Measurements from ENCODE around the gene AGBL1.

AGBL1 gene

DNA sequence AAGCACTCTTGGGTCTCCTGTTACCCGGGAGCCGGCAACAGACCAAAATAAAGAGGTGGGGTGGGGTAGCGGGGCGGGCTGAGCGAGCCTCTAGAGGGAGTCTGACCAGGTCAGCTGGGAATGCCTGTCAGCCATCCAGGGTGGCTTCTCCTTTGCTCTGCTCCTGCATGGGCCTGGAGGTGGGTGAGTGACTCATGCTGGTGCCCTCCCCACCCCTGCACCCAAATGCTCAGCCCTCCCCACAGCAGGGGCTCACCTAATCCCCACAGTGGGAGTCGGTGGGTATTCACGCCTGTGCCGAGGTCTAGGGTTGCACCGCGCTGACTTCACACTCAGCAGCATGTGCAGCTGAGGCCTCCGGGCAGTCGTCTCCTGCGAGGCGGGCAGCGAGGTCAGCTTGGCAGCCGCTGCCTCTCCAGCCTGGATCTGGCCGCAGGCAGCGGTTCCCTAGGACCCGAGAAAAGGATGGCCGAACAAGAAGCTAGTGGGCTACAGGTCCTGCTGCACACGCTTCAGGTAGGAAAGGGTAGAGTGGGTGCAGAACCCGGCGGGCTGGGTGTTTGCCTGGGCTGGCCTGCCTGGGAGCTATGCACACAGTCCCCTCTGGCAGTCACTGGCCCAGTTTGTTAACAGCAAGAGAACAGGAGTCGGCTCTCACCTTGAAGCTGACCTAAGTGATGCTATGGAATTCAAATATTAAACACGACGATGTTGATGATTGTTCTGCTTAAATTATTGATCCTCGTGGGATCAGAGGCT, at the start of gene AGBL1:
Gene AGBL1 (plus strand): TSS at position 364 of the 759 bp plus-strand sequence.
- no peak for DNase-seq (ENCODE audit: low read depth in 2 of 2)

DNA sequence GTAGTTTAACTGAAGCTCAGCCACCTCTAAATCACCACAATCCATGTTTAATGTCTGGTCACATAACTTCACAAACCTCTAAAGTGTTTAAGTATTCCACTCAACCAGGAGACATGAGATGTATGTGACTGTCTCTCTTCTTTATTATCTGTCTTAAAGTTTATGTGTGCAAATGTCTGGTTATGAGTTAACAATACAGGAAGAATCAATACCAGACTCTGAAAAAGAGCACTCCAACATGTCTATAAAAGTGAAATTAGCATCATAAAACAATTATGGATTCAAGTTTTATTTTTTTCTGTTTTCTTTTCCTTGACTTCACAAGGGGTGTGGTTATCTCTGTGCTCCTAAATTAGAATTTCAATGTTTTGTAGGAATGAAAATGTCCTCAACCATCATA, 44.8 kb upstream of the AGBL1 start:
- no peak for DNase-seq (ENCODE audit: low read depth in 2 of 2)

DNA sequence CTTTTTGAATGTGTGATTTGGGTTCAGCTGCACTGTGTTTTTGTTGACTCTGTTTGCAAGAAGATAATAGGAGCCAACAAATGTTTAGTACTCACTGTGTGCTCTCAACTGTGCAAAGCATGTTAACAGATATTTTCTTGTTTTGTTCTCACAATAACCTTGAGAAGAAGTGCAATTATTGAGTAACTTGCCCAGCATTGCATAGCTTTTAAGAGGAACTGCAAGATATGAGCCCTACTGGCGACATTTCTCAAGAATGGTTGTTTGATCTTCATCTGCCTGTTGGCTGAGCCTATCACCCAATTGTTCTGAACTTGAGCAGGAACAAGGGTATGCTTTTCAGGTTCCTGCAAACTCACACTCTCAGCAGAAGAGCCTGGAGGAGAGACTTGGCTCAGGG, 43.4 kb upstream of the AGBL1 start:
- no peak for DNase-seq (ENCODE audit: low read depth in 2 of 2)

DNA sequence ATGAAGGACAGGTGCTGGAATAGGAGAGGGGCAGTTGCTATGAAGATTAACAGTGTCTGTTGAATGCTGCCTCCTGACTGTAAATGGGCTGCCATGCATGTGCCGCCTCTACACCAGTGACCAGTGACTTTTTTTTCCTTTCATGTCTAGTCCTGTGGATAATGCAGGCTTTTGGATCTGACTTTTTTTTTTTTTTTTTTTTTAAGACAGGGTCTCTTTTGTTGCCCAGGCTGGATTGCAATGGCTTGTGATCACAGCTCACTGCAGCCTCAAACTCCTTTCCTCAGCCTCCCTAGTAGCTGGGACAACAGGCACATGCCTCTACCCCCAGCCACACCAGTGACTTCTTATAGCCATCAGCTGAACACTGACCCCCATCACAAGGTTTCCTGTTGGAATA, 41.2 kb upstream of the AGBL1 start:
- no peak for DNase-seq (ENCODE audit: low read depth in 2 of 2)

DNA sequence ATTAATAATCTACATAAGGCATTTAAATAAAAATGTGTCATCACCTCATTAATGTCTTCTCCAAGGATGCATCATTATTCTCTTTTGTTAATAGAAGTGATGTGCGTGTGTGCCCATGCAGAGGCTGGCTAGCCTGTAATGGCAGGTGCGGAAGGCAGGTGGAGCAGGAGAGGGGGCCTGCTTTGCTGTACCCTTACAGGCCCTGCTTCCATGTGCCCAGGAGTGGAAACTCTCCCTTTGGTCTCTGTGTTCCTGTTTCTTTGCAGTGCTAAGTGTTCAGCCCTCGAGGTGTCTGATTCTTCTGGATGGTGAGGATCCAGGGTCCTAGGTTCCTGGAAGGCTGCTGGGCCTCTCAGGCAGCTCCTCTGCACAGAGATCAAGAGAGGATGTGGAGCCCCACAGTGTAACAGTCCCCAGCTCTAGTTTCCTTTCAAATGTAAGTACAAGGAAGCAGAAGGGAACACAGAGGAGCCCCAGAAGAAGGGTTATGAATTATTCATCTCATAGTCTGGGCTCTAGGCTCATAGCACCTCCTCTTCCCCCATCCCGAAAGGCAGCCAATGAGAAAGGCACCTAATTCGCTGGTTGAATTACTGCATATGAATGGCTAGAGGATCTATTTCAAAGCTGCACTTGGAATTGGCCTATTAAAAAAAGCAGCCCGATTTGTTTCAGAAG, 39.2 kb upstream of the AGBL1 start:
- no peak for DNase-seq (ENCODE audit: low read depth in 2 of 2)

DNA sequence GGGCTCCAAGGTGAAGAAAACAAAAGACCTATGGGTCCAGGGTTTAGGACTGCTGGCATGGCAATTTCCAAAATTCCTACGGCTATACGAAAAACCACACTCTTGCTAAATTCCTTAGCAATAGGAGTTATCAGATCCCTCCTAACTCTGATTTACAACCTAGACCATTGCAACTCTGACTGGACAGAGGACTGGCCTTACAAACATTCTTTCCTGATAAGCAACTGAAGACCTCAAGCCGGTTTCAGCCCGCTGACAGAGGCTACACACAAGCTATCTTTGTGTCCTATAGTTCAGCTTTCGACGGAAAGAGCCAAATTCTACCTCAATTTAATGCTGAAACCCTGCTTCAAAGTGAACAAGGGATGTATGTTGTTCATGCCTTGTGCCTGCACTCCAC, 38.3 kb upstream of the AGBL1 start:
- no peak for DNase-seq (ENCODE audit: low read depth in 2 of 2)

DNA sequence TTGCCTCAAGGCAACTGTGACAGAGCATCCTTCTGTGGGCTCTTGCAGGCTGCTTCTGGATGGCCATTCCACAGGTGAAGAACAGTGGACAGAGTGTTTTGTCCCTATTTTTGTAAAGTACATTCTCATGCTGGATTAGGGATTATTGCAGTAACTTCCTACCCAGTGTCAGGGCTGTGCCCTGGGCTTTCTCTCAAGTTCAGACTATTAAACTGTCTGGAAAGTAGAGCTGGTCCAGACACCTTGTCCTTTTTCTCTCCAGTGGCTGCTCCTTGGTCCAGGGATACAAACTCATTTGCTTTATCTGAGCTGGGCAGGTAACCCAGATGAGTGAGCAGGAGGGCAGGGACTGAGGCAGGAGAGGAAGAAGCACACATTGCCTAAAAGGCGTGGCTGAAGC, 37.4 kb upstream of the AGBL1 start:
- DNase-seq (ENCODE audit: low read depth in 2 of 2), result no peak

DNA sequence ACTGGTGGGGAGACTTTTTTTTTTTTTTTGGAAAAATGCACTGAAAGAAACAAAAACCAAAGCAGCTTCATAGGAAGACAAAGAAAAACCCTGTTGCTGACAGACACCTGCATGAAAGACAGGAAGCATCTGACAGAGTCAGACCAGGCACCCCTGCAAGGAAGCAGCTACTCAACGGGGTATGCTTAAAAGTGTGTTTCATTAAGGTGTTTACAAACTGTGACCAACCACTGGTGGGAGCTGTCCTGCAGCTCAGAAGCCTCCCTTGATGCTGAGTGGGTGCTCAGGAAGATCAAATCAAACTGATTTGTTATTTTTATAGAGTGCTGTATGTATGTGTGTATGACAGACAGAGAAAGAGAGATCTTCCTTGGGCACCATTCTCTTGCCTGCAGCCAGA, 34.7 kb upstream of the AGBL1 start:
- DNase-seq (ENCODE audit: low read depth in 2 of 2), result no peak

DNA sequence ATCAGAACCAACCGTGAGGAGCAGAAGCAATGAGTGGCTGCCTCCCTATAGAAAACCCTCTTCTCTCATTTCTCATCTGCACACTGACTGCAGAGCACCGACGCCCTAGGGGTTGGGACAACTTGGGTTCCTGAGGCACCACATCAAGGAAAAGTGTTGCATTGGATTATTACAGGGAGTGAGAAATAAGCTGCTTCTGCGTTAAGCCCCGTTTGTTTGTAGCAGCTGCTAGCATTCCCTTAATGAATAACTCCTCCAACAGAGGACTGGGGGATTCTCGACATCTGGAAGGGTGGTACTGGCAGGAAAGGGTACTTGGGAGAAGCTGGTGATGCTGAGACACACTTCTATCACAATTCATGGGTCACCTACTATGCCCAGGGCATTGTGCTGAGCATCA, 25.3 kb upstream of the AGBL1 start:
- DNase-seq (ENCODE audit: low read depth in 2 of 2), result no peak

DNA sequence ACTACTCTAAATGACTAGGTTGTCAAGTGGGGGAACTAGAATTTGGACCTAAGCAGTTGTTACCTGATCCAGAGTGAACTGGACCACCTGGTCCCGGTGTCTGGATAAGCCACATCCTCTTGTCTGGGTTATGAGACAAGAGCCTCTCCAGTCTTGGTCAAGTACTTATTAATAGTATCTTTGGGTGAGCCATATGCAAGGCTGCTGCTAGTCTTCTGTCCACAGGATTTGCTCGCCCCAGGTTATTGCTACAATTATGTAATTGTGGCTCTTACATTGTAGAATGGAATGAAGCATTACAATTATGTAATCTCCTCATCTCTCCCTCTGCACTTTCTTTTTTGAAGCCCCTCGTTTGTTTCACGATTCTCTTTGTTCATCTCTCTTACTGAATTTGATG, 24.0 kb upstream of the AGBL1 start:
- DNase-seq (ENCODE audit: low read depth in 2 of 2), result no peak

DNA sequence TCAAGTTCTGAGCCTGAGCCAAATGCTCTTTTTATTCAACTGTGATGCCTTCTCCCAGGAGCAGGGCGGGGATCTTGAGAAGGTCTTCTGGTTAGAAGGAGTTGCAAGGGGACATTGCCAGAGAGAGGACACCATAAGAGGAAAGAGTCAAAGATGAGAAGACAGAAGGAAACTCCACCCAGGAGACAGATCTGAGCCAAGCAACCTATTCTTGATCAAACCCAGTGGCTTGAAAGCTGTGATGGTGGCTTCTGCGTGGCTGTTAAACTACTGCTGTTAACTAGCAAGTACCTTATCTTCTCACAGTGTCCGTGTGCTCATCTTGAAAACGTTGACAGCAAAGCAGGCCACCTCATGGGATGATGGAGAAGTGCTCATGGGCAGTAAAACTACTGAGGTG, 19.8 kb upstream of the AGBL1 start:
- DNase-seq (ENCODE audit: low read depth in 2 of 2), result no peak

DNA sequence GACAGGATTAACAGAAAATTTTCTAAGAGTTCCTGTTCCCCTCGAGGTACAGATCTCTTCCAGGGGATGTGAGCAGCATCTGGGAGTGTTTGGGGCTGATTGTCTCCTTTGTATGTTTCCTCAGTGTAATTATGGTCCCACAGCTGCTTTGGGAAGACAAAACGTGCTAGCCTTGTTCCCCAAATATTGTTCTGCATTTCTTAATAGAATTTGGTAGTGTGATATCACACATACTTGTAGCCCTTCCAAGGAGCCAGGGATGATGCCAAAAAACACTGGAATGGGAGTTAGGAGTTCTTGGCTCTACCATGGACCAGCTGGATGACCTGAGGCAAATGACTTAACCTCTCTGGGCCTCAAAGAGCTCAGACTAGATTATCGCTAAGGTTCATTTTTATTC, 19.0 kb upstream of the AGBL1 start:
- no peak for DNase-seq (ENCODE audit: low read depth in 2 of 2)

DNA sequence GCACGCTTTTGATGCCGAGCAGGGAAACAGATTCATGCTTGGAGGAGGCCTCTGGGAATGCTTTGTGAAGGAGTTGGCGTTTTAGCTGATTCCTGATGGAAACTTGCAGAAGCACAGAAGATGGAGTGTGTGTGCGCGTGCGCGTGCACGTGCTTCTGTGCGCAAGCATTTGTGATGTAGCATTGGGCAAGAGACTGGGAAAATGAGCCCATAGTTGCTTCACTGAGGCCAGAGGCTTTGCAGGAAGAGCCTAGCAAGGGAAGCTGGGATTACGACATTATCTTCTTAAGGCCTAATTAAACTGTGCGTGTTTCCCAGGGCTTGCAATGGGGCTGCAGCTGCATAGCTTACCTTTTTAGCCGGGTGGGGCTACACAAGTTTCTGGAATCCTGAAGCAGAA, 18.1 kb upstream of the AGBL1 start:
- DNase-seq (ENCODE audit: low read depth in 2 of 2), result no peak

DNA sequence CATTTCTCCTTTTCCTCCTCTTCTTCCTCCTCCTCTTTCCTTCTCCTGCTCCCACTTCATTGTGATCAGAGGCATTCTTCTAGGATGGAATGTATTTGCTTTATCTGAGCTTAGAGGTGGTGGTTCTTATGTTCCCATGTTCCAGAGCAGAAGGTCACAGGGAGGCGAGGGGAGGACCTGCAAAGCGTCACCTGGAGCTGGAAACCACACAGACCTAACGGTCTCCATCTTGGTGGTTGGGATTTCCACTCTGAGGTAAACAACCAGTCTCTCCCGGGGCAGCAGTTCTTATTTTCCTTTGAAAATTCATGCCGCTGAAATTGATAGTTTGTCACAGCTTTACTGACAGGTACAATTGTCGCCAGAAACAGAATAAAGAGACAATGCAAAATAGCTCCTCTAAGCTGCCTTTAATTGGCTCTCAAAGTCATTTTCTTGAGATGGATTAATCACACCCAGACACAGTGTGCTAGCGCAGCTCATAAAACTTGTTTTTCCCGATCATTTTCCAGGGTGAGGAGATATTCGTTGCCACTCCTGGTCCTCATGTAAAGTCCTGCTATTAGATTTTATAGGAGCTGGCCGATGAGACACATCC, 16.9 kb upstream of the AGBL1 start:
- DNase-seq (ENCODE audit: low read depth in 2 of 2), result no peak

DNA sequence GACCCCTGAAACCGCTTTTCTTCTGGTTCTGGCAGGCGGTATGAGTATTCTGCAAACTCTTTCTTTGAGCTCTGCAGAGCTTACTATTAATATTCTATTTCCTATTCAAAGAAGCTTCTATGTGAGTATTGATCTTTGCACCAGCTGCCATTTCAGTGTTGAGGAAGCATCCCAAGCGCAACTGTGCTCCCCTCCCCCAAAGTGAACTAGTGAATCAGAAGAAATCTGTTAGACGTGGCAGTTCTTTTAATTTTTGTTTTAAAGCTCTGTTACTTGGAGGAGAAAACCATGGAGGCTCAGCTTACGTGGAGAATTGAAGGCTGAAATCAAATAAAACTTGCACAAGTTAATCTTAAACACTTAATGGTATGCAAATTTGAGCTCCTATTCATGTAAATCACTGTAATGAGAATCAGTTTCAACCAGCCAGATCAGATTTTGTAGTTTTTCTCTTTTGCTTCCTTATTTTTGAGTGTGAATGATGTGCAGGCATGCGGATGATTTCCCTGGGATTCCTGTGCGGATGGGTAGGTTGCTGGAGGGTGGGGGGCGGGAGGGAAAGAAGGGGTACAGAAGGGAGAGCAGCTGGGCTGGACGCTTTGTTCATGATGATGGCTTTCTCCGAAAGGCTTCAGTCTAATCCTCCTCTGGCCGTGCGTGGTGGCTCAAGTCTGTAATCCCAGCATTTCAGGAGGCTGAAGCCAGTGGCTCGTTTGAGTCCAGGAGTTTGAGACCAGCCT, 16.1 kb upstream of the AGBL1 start:
- DNase-seq (ENCODE audit: low read depth in 2 of 2), result no peak

DNA sequence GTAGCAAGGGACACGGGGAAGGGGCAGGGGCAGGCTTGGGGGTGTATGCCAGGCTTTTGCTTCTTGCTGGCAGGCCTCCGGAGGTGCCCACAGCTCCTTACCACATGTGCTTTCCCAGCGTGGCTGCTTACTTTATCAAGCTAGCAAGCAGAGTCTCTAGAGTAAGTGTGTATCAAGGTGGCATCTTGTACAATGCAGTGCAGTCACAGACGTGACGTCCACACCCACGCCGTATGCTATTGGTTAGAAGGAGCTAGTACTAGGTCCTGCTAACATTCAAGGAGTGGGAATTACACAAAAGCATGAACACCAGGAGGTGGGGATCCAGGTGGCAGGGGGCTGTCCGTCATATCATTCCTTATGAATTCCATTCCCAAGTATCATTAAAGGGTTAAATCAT, 15.3 kb upstream of the AGBL1 start:
- no peak for DNase-seq (ENCODE audit: low read depth in 2 of 2)

DNA sequence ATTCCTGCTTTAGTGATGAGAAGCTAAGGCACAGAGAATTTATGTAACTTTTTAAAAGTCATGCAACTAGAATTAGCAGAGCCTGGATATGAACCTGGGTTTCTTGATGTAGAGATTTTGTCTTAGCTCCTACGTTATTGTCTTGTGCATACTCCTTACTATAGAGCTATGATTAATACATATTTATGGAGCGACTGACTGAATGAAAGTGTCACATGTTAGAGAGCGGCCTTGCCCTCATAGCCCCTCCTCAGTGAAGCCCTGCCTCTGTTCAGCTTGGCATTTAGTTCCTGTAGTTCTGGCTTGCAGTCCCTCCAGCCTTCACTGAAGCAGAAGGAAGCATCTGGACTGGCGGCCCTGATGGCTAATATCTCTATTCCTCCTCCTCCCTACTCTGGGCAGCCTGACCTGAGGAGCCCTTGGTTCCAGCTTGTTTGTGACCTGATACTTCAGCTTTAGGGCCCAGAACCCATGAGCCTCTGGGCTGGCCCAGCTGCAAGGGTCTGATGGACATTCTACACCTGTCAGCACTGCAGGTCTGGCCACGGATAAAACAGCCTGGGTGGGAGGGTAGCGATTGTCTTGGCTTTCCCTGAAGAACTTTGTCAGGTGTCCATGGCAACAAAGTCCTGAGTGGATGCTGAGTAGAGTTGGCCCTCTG, 13.4 kb upstream of the AGBL1 start:
- no peak for DNase-seq (ENCODE audit: low read depth in 2 of 2)

DNA sequence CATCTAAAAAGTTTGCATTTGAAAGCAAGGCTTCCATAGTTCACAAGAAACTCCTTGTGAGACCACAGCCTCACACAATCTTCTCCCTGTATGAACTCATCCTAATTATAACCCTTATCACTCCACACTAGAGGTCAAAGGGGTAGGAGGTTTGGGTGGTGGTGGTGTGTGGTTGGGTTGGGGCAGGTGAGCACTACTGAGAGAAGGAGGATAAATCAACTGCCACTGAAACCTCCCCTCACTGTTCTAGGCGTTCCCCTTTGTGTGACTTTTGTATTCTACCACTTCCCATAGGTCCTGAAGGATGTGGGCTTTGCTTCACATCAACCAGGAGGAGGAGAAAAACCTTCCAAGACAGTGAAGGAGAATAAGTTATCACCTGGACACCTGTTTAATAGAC, 6.4 kb upstream of the AGBL1 start:
- DNase-seq (ENCODE audit: low read depth in 2 of 2), result no peak

DNA sequence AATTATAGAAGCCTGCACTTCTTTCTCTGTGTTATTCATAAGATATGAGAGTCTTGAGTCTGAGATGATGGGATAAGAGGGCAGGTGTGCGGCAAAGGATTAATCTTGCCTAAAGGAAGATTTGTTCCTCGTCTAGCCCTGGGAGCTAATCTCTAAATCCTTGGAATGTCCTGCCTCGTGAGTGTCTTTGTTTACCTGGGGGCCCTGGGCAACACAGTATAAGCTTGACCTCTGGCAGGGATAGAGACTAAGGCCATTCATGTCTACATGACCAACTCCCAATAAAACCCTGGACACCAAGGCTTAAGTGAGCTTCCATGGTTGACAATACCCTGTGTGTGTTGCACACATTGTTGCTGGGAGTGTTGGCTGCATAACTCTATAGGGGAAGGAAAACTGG, 3.2 kb upstream of the AGBL1 start:
- no peak for DNase-seq (ENCODE audit: low read depth in 2 of 2)

DNA sequence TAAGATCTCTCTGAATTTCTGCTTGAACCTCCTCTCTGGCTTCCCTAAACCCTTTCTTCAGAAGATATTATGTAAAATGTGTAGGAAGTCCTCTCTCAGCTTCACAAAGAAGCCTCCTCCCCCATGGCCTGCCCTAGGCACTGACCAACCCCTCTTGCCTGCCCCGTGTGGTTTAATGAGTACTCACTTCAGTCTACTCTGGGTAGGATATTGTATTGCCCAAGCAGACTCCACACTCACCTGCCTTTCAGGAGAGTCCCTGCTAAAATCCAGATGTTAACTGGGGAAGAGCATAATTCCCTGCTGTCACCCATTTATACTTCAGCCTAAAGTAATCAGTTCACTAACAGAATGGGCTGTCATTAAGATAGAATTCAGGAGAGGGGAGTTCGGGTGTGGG, 2.6 kb upstream of the AGBL1 start:
- DNase-seq (ENCODE audit: low read depth in 2 of 2), result no peak

DNA sequence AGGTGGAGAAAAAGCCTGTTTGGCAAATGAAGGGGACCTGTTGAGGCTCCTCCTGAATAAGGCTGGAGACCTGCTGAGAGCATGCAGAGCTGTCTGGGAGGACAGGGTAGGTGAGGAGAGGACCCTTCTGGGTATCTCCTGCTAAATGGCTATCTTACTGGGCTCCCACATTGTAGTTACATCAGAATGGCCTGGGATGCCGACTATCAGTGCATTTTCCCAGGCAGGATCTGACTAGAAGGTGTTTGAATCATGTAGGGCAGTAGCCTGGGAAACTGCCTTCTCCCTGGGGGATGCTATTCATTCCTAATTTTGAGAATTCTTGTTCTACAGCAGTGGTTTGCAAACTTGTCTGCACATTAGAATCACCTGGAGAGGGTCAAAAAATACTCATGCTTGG, 631 bp downstream of the AGBL1 start:
- no peak for DNase-seq (ENCODE audit: low read depth in 2 of 2)
